HPDE6-E6E7 (cell line): Measurements from ENCODE around the gene MOB3A.
A peak's percentile ranks its signal among the peaks of the same experiment; 100 is the strongest.
"Not testable (repeated sequence)": the region's sequence is repeated elsewhere in the genome, so short reads cannot be mapped to it uniquely, and the experiment has no call there.

Experiments
- DNase-seq: peaks from one replicate; pipeline ENCODE4 v3.0.0; 2011; ENCODE audit warnings: missing footprints; ENCODE audit errors: extremely low spot score

MOB3A gene

DNA sequence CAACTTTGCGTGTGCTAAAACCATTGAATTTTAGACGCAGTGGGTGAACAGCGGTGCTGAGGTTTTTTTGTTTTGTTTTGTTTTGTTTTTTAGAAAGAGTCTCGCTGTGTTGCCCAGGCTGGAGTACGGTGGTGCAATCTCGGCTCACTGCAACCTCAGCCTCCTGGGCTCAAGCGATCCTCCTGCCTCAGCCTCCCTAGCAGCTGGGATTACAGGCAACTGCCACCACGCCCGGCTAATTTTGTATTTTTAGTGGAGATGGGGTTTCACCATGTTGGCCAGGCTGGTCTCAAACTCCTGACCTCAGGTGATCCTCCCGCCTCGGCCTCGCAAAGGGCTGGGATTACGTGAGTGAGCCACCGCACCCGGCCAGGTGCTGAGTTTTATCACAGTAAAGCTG lies 61.9 kb downstream of the MOB3A start:
- not testable (repeated sequence) for DNase-seq

DNA sequence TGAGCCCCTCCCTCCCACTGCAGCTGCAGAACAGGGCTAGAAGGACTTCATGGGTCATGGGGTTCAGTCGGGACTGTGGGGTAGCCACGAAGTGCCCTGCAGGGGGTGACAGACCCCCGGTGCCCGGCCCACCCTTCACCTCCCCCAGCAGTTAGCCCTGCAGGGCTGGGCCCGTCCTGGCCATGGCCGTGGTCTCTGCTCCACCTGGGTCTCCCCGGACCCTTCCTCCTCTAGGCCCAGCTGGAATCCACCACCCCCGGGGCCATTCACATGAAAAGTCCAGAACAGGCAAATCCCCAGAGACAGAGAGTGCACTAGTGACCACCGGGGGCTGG lies 62.3 kb downstream of the MOB3A start:
- DNase-seq, result no peak

DNA sequence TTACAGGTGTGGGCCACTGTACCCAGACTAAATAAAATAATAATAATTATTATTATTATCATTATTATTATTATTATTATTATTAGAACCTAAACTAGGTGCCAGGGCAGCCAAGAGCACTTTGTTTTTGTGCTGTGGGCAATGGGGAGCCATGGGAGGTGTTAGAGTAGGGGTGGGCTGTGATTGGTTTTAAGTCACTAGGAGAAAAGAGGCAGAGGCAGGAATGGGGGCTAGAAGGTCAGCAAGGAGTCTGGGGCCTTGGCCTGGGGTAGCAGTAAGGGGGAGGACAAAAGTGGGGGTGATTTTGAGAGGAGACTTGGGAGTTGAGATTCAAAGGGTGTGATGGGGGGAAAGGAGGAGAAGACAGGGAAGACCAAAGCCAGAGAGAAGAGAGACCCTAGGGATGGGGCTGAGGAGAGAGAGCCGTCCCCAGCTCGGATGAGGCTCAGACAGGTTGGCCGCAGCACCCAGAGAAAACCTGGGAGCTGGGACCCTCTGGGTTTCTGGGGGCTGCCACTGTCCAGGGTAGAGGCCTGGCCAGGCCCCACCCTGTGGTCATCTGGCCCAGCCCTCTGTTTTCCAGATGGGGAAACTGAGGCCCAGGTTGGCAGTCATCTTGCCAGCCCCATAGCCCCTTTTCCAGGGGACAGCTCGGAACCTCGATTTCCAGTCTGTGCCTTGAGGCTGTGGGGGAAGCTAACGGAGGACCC lies 62.9 kb downstream of the MOB3A start:
- no peak for DNase-seq

DNA sequence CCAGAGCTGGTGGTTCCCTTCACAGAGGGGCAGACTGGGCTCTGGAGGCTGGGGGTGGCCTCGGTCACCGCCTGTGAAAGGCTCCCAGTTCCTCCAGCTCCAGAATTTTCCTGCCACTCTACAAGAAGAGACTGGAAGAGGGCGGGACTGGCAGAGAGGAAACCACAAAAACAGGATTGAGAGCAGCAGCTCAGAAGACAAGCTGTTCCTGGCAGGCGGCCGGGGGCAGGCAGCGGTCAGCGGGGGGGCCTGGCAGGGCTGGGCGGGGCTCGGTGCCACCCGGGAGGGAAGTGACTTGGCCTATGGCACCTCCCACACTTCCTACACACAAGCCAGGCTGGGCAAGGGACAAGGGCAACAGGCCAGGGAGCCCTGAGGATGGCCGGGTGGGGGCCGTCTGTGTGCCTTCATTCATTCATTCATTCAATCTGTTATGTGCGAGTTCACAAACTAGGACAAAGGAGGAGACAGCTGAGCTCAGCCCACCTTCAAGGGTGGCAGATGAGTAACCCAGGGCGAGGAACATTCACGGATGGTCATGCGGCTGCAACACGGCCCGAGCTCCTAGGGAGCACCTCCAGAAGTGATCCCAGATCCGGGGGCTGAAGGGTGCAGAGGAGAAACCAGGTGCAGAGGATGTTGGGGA lies 63.7 kb downstream of the MOB3A start:
- peak; percentile 86 for DNase-seq

DNA sequence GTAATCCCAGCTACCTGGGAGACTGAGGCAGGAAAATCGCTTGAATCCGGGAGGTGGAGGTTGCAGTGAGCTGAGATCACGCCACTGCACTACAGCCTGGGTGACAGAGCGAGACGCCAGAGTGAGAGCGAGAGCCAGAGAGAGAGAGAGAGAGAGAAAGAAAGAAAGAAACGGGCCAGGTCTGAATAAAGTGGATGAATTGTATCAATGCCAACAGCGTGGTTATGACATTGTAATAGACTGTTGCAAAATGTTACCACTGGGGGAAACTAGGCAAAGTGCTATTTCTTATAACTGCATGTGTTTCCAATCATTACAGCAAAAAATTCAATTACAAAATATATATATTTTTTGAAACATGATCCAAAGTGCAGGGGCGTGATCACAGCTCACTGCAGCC lies 68.8 kb downstream of the MOB3A start:
- no peak for DNase-seq

DNA sequence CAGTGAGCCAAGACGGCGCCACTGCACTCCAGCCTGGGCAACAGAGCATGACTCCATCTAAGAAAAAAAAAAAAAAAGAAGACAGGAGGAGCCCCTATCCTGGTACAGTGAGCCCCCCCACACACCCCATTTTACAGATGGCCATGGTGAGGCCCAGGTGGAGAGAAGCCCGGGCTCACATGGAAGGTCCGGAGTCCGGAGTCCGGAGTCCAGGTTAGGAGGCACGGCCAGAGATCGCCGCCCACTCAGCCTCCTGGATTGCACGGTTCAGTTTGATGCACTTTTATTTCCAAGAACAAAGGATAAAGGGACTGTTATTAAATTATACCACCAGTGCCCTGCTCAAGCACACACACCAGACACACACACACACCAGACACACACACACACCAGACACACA lies 69.4 kb downstream of the MOB3A start:
- no peak for DNase-seq

DNA sequence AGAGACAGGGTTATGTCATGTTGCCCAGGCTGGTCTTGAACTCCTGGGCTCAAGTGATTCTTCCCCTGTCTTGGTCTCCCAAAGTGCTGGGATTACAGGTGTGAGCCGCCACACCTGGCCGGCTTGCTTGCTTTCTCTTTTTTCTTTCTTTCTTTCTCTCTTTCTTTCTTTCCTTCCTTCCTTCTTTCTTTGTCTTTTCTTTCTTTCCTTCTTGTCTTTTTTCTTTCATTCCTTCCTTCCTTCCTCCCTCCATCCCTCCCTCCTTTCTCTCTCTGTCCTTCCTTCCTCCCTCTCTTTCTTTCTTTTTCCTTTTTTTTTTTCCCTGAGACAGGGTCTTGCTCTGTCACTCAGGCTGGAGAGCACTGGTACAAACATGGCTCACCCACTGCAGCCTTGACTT lies 73.8 kb downstream of the MOB3A start:
- DNase-seq, result no peak

DNA sequence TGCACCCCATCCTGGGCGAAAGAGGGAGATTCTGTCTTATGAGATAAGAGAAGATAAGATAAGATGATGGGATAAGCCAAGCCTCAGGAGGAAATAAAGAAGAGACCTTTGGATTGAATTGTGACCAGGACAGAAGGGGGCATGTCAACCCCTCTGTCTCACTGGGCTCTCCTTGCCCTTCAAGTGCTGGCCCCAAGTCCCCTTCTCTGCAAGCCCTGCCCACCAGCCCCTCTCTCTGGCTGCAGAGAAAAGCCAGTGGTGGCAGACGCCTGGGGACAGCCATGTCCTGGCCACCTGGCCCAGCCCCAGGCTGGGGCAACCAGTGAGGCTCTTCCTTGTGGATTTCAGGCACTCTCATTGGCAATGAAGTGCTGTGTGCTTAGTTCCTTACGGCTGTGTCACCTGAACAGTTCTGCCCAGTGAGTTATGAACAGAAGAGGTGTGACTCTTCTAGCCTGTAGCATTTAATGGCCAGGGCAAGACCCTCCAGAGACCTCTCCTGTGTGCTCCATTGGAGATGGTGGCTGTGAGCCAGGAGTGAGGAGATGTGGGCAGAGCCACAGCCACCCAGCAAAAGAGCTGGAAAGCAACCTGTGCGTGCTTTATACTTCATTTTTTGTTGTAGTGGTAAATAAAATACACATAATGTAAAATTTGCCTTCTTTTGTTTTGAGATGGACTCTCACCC lies 74.5 kb downstream of the MOB3A start:
- no peak for DNase-seq
